HUES6 (cell line): Measurements from ENCODE around the gene PRSS33.

Source experiments
- H3K27ac ChIP-seq: 2 replicates; pipeline ENCODE4 v1.7.0; 2013; ENCODE audit warnings: low read depth, mild to moderate bottlenecking, low read length, inconsistent platforms
- H3K27me3 ChIP-seq: 2 replicates; pipeline ENCODE4 v1.6.1; 2013; ENCODE audit warnings: low read length; ENCODE audit not compliant: control insufficient read depth, insufficient read depth
- H3K36me3 ChIP-seq: 2 replicates; pipeline ENCODE4 v1.6.1; 2013; ENCODE audit warnings: low read length; ENCODE audit not compliant: control insufficient read depth, insufficient read depth
- H3K4me1 ChIP-seq: 2 replicates; pipeline ENCODE4 v1.6.1; 2013; ENCODE audit warnings: low read length; ENCODE audit not compliant: control insufficient read depth, insufficient read depth
- H3K4me3 ChIP-seq: 2 replicates; pipeline ENCODE4 v1.5.1; 2013; ENCODE audit warnings: low read depth, low read length
- H3K9ac ChIP-seq: one replicate; pipeline ENCODE4 v1.6.1; 2013; ENCODE audit warnings: mild to moderate bottlenecking, low read length
- H3K9me3 ChIP-seq: 2 replicates; pipeline ENCODE4 v1.6.1; 2013; ENCODE audit warnings: low read depth, low read length; ENCODE audit not compliant: control insufficient read depth, insufficient read depth

PRSS33 gene

DNA sequence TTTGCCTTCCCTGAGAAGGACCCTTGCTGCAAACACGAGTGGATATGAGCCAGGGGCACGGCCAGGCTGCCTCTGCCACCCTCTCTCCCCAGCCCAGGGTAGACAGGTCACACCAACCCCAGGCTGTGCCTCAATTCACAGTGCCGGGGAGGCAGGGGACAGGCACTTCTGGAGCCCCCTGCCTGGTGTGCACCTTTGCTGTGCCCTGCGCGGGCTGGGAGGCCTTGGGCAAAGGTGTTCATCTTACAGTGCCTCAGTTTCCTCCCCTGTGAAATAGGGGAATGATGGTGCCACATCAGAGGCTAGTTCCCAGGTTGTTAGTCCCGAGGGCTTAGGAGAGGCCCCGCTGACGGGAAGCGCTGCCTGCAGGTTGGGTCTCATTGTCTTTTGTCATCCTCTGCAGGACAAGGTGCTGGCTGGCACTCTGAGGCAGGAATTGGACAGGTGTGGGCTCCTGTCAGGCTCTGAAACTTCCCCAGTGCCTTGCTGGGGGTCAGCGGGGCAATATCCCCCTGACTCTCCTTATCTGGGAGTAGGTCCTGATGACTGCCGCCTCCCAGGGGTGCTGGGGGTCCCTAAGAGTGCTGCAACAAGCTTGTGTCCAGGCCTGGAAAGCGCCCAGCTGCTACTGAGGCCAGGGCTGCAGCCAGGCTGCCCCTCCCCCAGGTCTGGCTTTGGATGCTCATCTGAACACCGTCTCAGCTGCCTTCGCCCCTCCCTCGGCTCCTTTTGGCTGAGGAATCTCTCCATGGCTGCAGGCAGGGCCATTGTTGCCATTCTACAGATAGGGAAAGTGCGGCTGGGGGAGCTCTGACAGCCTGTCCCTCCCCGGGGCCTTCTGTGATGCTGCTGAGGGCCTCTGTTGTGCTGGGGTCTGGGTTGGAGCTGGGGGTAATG, 32.8 kb upstream of the PRSS33 start:
- Histone ChIP-seq H3K4me3 (no peak overlapping the region), H3K9me3 (no peaks in the 10 kb centered on the region), H3K4me1 (no peaks in the 10 kb centered on the region), H3K36me3 (no peaks in the 10 kb centered on the region), H3K27me3 (no peaks in the 10 kb centered on the region), H3K27ac (no peak overlapping the region), H3K9ac (no peak overlapping the region)

DNA sequence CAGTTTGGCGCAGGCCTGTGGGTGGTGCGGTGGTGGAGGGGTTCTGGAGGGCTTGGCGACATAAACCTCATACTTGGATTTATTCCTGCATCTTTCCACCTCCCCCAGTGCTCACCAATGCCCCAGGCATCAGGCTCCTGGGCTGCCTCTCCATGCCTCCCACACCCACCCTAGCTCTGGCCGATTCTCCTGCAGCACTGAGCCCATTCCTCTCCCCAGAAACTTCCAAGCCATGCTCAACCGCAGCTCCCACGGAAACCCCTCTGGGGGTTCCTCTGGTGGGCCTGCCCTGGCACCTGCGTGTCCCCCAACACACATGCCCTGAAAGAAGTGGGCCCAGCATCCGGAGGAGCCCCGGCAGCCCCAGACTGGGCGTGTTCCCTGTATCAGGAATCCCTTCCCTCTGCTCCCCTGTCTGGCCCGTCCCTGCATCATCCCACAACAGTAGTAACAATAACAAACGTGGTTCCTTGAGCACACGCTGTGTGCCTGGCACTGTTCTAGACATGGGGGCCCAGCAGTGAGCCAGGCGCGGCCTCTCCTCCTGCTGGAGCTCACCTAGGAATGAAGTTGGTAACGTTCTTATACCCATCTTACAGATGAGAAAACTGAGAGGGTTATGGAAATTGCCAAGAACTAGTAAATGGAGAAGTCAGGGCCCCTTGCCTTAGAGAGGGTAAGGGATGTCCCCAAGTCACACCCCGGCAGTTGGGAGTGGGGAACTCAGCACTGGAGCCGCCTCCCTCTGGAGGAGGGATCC, 32.0 kb upstream of the PRSS33 start:
- H3K27me3 ChIP-seq: no peaks in the 10 kb centered on the region
- no peak overlapping the region for H3K27ac ChIP-seq
- H3K4me1 ChIP-seq: no peaks in the 10 kb centered on the region
- H3K36me3 ChIP-seq: no peaks in the 10 kb centered on the region
- no peaks in the 10 kb centered on the region for H3K9me3 ChIP-seq
- H3K9ac ChIP-seq: no peak overlapping the region
- no peak overlapping the region for H3K4me3 ChIP-seq

DNA sequence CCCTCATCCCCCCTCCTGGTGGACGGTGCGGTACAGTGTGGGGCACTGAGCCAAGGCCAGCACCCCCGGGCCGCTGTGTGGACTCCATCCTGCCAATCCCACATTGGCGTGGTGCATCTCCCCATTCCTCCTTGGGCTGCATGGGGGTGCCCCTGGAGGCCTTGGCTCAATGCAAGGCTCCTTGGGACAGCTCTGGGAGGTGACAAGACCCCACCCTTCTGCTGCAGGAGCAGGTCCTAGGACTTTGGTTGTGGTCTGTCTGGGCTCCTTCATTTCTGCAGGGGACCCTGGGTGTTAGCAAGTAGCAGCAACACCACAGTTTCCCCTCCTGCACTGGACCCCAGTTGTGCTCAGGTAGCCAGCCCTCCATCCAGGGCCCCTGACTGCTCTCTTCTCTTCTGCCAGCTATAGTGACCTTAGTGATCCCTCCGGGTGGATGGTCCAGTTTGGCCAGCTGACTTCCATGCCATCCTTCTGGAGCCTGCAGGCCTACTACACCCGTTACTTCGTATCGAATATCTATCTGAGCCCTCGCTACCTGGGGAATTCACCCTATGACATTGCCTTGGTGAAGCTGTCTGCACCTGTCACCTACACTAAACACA, 31.0 kb upstream of the PRSS33 start:
- H3K9me3 ChIP-seq: no peaks in the 10 kb centered on the region
- H3K27me3 ChIP-seq: no peaks in the 10 kb centered on the region
- H3K9ac ChIP-seq: no peak overlapping the region
- H3K36me3 ChIP-seq: no peaks in the 10 kb centered on the region
- H3K4me3 ChIP-seq: no peak overlapping the region
- H3K27ac ChIP-seq: no peak overlapping the region
- H3K4me1 ChIP-seq: no peaks in the 10 kb centered on the region

DNA sequence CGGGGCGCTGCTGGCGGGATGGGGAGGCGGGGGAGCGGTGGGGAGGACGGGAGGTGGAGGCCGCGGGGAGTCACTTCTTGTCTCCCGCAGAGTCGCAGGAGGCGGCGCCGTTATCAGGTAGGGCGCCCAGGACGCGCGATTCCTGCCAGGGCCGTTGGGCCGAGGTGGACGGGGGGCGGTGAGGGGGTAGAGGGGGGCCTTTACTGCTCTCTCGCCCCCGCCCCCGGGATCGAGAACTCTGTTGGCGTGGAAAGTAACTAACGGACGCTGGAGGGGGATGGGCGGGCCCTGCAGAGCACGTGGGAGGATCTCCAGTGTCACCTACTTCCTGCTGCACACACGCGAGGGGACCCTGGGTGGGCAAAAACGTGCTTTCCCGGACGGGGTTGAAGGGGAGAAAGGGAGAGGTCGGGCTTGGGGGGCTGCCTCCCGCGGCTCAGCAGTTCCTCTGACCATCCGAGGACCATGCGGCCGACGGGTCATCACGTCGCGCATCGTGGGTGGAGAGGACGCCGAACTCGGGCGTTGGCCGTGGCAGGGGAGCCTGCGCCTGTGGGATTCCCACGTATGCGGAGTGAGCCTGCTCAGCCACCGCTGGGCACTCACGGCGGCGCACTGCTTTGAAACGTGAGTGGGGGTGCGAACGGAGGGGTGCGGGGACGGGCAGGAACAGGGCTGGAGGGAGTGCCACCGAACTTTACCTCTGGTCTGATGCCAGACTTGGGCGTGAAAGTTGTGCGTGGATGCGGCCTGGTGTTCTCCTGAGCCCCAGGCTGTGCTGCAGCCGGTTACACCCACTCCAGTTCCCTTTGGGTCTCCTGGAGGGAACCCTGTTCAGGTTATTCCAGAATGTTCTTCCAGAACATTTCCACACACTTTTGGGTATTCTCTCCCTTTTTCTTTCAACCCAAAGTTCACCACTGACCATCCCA, 30.2 kb upstream of the PRSS33 start:
- no peak overlapping the region for H3K9ac ChIP-seq
- no peaks in the 10 kb centered on the region for H3K4me1 ChIP-seq
- no peak overlapping the region for H3K27ac ChIP-seq
- H3K36me3 ChIP-seq: no peaks in the 10 kb centered on the region
- H3K4me3 ChIP-seq: no peak overlapping the region
- no peaks in the 10 kb centered on the region for H3K27me3 ChIP-seq
- H3K9me3 ChIP-seq: no peaks in the 10 kb centered on the region

DNA sequence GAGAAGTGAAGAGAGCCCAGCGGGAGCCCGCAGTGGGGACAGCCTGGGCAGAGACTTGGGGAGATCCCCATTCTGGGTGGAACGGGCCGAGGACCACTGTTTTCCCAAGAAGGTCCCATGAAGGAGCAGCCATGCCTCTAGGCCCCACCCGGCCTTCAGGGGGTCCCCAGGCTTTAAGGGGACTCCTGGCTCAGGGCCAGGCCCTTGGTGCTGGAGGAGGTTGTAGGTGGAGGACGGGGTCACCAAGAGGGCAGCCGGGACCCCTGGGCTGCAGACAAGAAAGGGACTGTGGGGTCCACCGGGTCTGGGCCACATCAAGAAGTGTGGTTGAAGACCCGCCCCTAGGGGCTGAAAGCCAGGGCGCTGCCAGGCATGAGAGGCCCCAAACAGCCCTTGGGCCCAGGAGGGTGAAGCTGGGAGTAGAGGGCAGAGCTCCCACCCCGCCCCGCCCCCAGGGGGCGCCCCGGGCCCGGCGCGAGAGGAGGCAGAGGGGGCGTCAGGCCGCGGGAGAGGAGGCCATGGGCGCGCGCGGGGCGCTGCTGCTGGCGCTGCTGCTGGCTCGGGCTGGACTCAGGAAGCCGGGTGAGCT, 29.5 kb upstream of the PRSS33 start, which contains the start of gene PRSS21:
Gene PRSS21, plus strand, starts transcription at position 487 of the 589 bp plus-strand sequence. Its CDS starts 32 bp downstream, at position 519.
- Histone ChIP-seq H3K4me3 (no peak within 1 kb of the TSS), H3K9ac (no peak within 1 kb of the TSS), H3K27ac (no peak within 1 kb of the TSS), H3K27me3 (no peaks in the 10 kb centered on the region), H3K36me3 (no peaks in the 10 kb centered on the region), H3K9me3 (no peaks in the 10 kb centered on the region), H3K4me1 (peaks cover 5% of the 10 kb centered on the region; the same call in 1 of the 2 replicates)

DNA sequence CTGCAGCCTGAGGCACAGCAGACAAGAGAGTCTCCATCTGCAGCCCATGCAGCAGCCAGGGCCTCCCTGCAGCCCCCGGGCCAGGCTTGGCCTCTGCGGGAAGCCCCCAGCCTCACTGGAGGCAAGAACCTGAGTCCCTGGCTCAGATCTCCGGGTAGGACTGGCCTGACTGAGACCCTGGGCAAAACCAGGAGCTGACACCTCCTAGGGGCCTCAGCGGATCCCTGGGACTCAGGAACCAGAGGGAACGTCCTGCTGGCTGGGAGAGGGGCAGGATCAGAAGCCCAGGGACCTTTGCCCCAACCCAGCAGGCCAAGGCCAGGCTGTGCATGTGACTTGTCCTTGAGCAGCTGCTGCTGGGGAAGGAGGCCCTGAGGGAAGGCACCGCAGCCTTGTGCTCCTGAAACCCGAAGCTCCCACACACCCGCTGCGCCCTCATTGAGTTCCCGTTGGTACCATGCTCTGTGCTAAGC, 28.0 kb upstream of the PRSS33 start:
- H3K9me3 ChIP-seq: no peaks in the 10 kb centered on the region
- H3K9ac ChIP-seq: no peak overlapping the region
- no peaks in the 10 kb centered on the region for H3K36me3 ChIP-seq
- peaks cover 4% of the 10 kb centered on the region; the same call in 1 of the 2 replicates for H3K27me3 ChIP-seq
- peaks cover 8% of the 10 kb centered on the region; the same call in 1 of the 2 replicates for H3K4me1 ChIP-seq
- H3K27ac ChIP-seq: no peak overlapping the region
- H3K4me3 ChIP-seq: no peak overlapping the region

DNA sequence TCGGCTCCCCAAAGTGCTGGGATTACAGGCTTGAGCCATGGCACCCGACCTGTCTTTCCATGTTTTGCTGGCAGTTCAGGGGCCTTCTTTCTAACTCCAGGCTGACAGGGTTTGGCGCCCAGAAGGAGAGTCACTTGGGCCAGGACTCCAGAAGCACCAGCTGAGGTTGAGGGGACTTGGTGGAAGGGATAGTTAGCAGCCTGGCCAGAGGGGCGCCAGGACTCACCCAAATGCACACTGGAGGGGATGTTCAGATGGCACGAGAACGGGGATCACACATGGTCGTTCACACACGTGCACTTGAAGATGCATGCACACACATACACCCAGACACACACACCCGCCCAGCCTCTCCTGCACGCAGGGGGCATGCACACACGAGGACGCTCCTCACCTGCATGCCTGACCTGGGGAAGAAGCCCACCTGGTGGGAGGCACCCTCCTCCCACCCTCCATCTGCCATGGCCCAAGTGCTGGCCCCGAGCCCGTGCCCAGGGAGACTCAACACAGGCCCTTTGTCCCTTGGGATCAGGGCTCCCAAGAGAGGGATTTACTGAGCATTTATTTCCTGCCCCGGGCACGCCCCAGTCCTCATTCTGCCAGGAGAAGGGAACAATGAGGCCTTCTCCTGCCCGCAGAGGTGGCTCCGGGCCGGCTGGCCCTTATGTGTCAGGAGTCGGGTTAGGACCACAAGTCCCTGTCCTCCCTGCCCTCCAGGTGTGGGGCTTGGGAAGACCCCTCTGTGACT, 27.4 kb upstream of the PRSS33 start:
- H3K4me1 ChIP-seq: peaks cover 8% of the 10 kb centered on the region; the same call in 1 of the 2 replicates
- H3K27me3 ChIP-seq: peaks cover 4% of the 10 kb centered on the region; the same call in 1 of the 2 replicates
- no peaks in the 10 kb centered on the region for H3K9me3 ChIP-seq
- H3K27ac ChIP-seq: no peak overlapping the region
- no peak overlapping the region for H3K9ac ChIP-seq
- H3K36me3 ChIP-seq: no peaks in the 10 kb centered on the region
- no peak overlapping the region for H3K4me3 ChIP-seq

DNA sequence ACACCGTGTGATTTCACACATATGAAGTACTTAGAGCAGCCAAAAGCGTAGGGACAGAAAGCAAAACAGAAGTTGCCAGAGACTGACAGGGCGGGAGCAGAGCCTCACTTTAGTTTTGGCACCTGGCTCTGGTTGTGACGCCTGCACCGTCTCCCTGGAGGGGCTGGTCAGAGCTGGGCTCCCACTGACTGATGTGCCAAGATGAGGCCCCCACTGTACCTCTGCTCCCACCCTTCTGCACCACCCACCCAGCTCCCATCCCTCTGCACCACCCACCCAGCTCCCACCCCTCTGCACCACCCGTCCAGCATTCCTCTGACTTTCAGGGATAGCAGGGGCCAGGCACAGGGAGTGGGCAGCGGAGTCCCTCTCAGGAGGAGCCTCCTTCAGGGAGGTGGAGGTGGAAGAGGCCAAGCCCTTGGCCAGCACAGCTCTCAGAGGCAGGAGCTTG, 26.4 kb upstream of the PRSS33 start:
- Histone ChIP-seq H3K9me3 (no peaks in the 10 kb centered on the region), H3K4me3 (no peak overlapping the region), H3K27ac (no peak overlapping the region), H3K27me3 (peaks cover 4% of the 10 kb centered on the region; the same call in 1 of the 2 replicates), H3K9ac (no peak overlapping the region), H3K4me1 (peaks cover 8% of the 10 kb centered on the region; the same call in 1 of the 2 replicates), H3K36me3 (no peaks in the 10 kb centered on the region)

DNA sequence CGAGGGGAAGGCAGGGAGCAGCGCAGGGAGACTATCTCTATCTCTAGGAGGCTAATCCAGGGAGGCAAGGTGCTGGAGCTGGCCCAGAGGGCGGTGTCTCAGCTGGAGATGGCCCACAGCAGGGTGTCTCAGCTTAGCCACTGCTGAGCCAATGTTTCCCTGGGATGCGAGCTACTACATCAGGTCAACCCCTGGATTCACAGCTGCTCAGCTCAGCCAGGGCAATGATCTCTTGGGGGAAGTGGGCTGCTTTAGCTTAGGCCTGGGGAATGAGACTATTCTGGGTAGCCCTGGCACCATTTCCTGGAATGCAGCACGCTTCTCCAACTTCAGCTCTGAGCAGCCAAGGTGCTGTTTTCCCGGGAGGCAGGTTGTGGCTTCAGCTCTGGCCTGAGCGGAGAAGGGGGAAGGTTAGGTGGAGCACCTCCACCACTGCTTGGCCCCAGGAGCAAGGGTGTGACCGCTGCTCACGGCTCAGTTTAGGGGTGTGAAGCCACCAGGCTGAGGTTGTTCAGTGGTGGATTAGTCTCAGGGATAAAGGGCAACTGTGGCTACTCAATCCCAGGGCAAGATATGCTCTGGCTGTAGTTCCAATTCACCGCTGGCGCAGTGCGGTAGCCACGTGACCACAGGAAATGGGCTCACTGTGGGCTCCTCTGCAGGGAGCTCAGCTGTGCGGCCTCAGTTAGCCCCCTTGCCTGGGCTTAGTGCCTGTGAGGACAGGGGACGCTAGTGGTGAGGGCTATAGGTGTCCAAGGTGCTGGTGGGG, 24.5 kb upstream of the PRSS33 start:
- Histone ChIP-seq H3K4me1 (peaks cover 8% of the 10 kb centered on the region; the same call in 1 of the 2 replicates), H3K9me3 (no peaks in the 10 kb centered on the region), H3K27me3 (peaks cover 7% of the 10 kb centered on the region; the same call in 1 of the 2 replicates), H3K9ac (no peak overlapping the region), H3K36me3 (no peaks in the 10 kb centered on the region), H3K27ac (no peak overlapping the region), H3K4me3 (no peak overlapping the region)
